D721Med (cell line): ENCODE measurements around the gene INPP5A.

Source experiments
- DNase-seq: peaks from one replicate; pipeline ENCODE4 v3.0.0; 2011; ENCODE audit warnings: low spot score; ENCODE audit not compliant: insufficient read length
- FAIRE-seq: peaks from 2 replicates; lab custom pipeline; 2011; peaks lifted over from hg19 to GRCh38; lab: Jason Lieb, UNC
- TF ChIP-seq, protein P1 (sequence below): IDR thresholded peaks from 2 replicates; pipeline ENCODE4 v1.5.1; 2012; ENCODE audit warnings: mild to moderate bottlenecking, control low read depth; ENCODE audit not compliant: insufficient read depth; ENCODE audit errors: missing control alignments

The INPP5A gene

DNA sequence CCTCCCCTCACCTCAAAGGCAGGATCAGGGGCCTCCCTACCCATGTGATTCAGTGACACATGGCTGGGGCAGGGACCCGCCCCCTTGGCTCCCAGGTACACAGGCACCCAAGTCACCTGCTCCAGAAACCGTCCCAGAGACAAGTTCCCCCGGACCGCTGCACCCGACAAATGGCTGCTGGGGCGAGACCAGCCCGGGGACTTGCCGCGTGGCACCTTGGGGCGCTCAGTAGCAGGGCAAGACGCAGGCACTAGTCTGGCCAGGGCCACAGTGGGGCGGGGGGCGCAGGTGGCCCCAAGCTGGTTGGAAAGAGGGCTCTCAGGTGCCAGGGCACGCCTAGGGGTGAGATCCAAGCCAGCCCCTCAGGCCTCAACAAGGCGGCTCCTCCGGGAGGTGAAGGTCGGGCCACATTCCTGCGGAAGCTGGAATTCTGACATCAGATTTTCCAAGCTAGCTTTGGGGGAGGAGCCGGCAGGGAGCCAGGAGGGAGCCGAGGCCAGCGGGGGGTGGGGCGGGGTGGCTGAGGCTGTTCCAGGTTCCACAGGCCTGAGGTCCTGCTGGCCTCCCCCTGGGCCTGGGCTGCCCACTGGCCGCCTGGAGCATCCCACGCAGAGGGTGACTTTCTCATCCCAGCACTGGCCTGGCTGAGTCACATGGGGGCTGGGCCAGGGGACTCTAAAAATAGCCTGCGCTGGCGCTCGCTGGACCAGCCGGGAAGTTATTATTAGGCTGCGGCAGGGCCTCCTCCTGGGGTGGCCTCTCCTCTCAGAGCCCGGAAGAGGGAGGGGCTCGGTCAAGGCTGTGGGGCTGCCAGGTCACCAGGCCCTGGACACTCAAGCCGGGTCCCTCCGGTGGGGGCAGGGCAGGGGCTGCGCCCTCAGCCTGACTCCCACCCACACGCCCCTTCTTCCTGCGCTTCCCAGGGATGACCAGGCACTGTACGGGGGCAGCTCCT lies 20.5 kb upstream of the INPP5A start:
- DNase-seq (no peak), FAIRE-seq (no peak)
- TF ChIP-seq, protein P1, sequence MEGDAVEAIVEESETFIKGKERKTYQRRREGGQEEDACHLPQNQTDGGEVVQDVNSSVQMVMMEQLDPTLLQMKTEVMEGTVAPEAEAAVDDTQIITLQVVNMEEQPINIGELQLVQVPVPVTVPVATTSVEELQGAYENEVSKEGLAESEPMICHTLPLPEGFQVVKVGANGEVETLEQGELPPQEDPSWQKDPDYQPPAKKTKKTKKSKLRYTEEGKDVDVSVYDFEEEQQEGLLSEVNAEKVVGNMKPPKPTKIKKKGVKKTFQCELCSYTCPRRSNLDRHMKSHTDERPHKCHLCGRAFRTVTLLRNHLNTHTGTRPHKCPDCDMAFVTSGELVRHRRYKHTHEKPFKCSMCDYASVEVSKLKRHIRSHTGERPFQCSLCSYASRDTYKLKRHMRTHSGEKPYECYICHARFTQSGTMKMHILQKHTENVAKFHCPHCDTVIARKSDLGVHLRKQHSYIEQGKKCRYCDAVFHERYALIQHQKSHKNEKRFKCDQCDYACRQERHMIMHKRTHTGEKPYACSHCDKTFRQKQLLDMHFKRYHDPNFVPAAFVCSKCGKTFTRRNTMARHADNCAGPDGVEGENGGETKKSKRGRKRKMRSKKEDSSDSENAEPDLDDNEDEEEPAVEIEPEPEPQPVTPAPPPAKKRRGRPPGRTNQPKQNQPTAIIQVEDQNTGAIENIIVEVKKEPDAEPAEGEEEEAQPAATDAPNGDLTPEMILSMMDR, result no peak

DNA sequence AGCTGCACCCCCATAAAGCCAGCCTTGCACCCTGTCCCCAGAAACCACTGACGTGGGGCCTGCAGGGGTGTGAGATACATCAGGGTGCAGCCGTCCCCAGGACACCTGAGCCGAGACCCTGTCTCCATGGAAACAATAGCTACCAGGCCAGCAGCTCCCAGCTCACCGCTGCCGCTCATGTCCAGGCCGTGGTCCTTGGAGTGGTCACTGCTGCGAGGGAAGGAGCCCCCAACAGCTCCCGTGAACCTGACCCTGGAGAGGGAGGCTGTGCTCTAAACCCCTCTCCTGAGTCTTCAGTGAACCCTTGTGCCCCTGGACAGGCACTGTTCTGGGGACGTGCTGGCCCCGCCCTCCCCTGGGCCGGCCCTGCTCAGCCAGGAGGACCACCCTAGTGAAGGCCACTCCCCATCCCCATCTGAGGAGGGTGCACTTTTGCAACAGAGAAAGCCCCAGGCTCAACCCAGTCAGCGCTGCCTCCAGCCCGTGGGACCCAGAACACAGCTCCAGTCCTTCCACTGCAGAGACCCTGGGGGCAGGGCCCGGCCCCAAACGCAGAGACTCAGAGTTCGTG lies 19.6 kb upstream of the INPP5A start:
- FAIRE-seq (no peak), DNase-seq (no peak)
- TF ChIP-seq, protein P1, result no peak

DNA sequence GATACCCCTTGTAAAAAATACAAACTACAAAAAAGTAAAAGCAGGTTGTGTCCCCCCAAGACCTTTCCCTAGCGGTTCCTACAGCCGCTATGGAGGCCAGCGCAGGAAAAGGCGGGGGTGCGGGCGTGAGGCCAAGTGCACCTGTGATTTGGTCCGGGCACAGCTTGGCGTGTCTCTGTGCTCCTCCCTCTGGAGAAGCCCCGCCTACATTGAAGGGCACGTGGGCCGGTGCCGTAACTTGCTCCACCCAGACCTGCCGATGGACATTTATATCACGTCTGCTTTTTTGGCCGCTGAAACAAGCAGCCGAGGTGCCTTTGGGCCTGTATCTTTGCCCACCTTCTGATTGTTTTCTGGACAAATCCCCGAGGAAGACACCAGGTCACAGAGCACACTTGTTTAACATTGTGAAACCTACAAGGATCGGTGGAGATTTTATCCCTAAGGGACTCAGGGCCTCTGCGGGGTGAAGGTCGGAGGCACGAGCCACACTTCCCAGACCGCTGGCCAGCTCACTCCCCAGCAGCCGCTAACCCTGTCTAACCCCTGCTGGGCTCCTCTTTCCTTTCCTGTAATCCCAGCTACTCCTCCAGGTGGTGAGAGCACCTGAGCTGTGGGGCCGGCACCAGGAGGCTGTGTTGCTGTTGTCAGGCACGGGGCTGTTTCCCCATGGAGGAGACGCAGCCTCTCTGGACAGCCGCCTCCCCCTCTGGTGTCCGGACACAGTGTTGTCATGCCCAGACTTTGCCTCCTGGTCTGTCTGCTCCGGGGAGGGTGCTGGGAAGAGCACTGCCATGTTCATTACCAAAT lies 18.8 kb upstream of the INPP5A start:
- DNase-seq (no peak), FAIRE-seq (no peak)
- TF ChIP-seq, protein P1, result no peak

DNA sequence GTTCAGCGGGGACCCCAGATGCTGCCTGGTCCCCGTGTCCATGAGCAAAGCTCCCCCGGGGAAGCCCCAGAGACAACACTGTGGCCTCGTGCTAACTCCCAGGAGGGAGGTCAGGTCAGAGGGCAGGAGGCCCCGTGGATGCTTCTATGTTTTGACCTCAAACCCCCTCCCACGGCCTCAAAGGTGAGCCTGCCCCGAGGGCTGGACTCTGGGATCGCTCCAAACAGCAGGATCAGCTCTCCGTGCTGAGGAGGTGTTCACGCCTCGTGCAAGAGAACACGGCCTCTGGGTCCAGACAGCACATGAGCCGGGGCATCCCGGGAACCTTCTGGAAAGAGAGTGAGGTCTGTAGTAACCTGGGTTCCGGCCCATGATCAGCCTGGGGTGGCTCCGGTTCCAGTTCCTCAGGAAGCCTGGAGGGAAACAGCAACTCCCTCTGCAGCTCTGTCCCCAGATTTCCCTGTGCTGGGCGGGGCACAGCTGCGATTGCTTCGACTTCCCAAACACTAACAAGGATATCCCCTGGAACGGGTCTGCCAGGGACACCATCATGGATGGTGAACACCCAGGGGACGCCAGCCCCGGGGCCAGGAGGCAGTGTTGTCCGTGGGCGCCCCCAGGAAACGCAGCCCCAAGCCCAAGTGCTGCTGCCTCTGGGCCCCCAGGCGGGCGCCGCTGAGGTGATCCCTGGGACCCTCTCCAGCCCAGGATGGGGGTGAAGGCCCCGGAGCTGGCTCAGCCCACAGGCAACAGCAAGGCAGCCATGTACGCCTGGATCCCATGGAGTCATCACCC lies 18.0 kb upstream of the INPP5A start:
- DNase-seq, result no peak
- TF ChIP-seq, protein P1, result no peak
- no peak for FAIRE-seq

DNA sequence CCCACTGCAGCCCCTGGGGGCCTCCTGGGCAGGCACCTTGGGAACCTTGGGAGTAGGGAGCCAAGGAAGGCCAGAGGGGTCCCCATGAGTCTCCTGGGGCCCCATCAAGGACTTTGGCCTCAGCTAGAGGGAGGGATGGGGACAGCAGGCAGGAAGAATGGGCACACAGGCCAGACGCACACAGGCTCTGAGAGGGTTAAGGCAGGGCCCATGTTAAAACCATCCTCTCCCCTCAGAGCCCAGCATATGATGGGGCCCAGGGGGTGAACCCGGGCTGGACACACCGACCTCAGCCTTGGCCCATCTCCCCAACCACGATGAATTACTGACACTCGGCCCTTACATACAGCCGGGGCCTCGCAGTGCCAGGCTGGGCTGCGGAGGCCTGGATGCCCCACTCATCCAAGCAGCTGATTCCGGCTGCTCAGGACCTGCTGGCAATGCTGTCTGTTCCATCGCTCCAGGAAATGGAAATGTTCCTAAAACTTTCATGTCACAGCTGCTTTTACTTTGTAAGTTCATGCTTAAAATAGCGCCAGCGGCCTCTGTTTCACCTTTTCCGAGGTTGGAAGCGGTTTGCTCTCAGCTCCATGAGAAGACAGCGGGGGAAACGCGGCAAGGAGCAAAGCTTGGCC lies 17.3 kb upstream of the INPP5A start:
- no peak for DNase-seq
- no peak for FAIRE-seq
- TF ChIP-seq, protein P1, result no peak

DNA sequence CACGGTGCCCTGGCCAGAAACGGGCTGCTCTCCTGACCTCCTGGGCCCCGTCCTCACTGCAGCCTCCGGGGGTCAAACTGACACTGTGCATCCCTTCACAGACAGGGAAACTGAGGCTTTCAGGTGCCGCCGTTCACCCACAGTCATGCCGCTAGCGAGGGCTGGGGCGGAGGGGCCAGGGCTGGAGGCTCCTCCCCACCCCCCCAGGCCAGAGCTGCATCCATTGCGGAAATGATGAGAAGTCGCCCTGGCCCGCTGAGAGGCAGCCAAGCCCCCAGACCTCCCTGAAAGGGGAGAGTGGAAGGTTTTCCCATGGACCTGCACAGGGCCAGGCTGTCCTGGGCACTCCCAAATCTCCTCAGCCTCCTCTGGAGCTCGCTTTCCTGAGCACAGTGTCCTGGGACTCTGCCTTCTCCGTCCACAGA lies 16.5 kb upstream of the INPP5A start:
- TF ChIP-seq, protein P1, result no peak
- FAIRE-seq (no peak), DNase-seq (no peak)
